Smooth muscle cell (in vitro differentiated cells): ENCODE data around the gene DUSP6. TPM values are rescaled to one million over a fixed set of nuclear protein-coding genes. Genes with fewer than 3 reads are reported as not detected.

Source experiments
- DNase-seq: peaks from one replicate; lab custom pipeline; 2025; ENCODE audit not compliant: unreplicated experiment; lab: John Stamatoyannopoulos, UW
- H2AFZ ChIP-seq: fragments of 200-600 bp; sonication (generic); 2 replicates; pipeline ENCODE4 v1.6.0; 2016; ENCODE audit warnings: antibody characterized with exemption, low read depth, mild to moderate bottlenecking
- H3F3A ChIP-seq: fragments of 200-600 bp; sonication (generic); 2 replicates; pipeline ENCODE4 v1.6.0; 2017; ENCODE audit warnings: antibody characterized with exemption, low read depth
- H3K27ac ChIP-seq: fragments of 200-600 bp; sonication (generic); 2 replicates; pipeline ENCODE4 v1.5.1; 2016; ENCODE audit warnings: low read depth, mild to moderate bottlenecking
- H3K27me3 ChIP-seq: fragments of 200-600 bp; sonication (generic); 2 replicates; pipeline ENCODE4 v1.6.1; 2016; ENCODE audit warnings: low read depth, mild to moderate bottlenecking
- H3K36me3 ChIP-seq: fragments of 200-600 bp; sonication (generic); 2 replicates; pipeline ENCODE4 v1.5.1; 2016; ENCODE audit warnings: low read depth
- H3K4me1 ChIP-seq: fragments of 200-600 bp; sonication (generic); 2 replicates; pipeline ENCODE4 v1.5.1; 2016; ENCODE audit warnings: low read depth
- H3K4me2 ChIP-seq: fragments of 200-600 bp; sonication (generic); 2 replicates; pipeline ENCODE4 v1.6.0; 2016; ENCODE audit warnings: mild to moderate bottlenecking
- H3K4me3 ChIP-seq: fragments of 200-600 bp; sonication (generic); 2 replicates; pipeline ENCODE4 v1.5.1; 2016; ENCODE audit warnings: mild to moderate bottlenecking
- H3K79me2 ChIP-seq: fragments of 200-600 bp; sonication (generic); 2 replicates; pipeline ENCODE4 v1.6.0; 2016; ENCODE audit warnings: low read depth, mild to moderate bottlenecking
- H3K9ac ChIP-seq: fragments of 200-600 bp; sonication (generic); 2 replicates; pipeline ENCODE4 v1.6.0; 2016; ENCODE audit warnings: low read depth
- H3K9me3 ChIP-seq: fragments of 200-600 bp; sonication (generic); replicated peaks from 2 replicates; pipeline ENCODE4 v1.5.1; 2016; ENCODE audit warnings: low read depth
- H4K20me1 ChIP-seq: fragments of 200-600 bp; sonication (generic); 2 replicates; pipeline ENCODE4 v1.6.0; 2016; ENCODE audit warnings: low read depth
- CTCF ChIP-seq: fragments of 200-600 bp; sonication (generic); IDR thresholded peaks from 2 replicates; pipeline ENCODE4 v1.5.1; 2017; ENCODE audit warnings: borderline replicate concordance, mild to moderate bottlenecking, antibody characterized with exemption; ENCODE audit not compliant: insufficient read depth, poor library complexity, severe bottlenecking
- WGBS: methylation state at CpG from one replicate; pipeline ENCODE4 v1.1.7; 2016; ENCODE audit warnings: low lambda C conversion rate; 5-methylcytosine and 5-hydroxymethylcytosine counted together
- polyA plus RNA-seq: library from polyadenylated mRNA; unstranded; fragments of >200 nt; fragmentation: Nextera tagmentation; extraction: Ambion mirVana; gene quantifications from 2 replicates; pipeline ENCODE4 v1.2.1, GENCODE V29; 2016
- total RNA-seq: library from RNA; depleted of rRNA; stranded (reverse); fragments of >200 nt; gene quantifications from 2 replicates; pipeline ENCODE4 v1.2.3, GENCODE V29; 2014

Gene DUSP6
- total and polyA plus RNA-seq, 2 experiments from 2014 or later, result 147 to 192 TPM

- 1% methylated on average over 51 of the region's 51 CpGs for WGBS
- Histone ChIP-seq H4K20me1 (peaks cover 57% of the 10 kb centered on the region), H3F3A (peaks cover 23% of the 10 kb centered on the region), H3K9ac (peak overlapping the region; percentile 82), H3K9me3 (no peaks in the 10 kb centered on the region), H3K27me3 (no peaks in the 10 kb centered on the region), H3K27ac (peak overlapping the region; percentile 97), H3K4me1 (peaks cover 62% of the 10 kb centered on the region), H3K79me2 (peaks cover 59% of the 10 kb centered on the region), H2AFZ (no peak overlapping the region), H3K4me2 (peak overlapping the region; percentile 93), H3K36me3 (no peaks in the 10 kb centered on the region), H3K4me3 (peak overlapping the region; percentile 87)
- TF ChIP-seq CTCF, result no peak
- DNase-seq, result no peak
Measured at GRCh38 chr12:89350630-89351488, 1.4 kb downstream of the DUSP6 start.

GRCh38 chr12:89350260-89350629, 2.1 kb downstream of the DUSP6 start:
- Histone ChIP-seq H3K4me2 (peak overlapping the region; percentile 93), H3K79me2 (peaks cover 53% of the 10 kb centered on the region), H3K36me3 (no peaks in the 10 kb centered on the region), H3K4me1 (peaks cover 62% of the 10 kb centered on the region), H3K9me3 (no peaks in the 10 kb centered on the region), H3K27ac (peak overlapping the region; percentile 97), H3K4me3 (peak overlapping the region; percentile 87), H2AFZ (no peak overlapping the region), H4K20me1 (peaks cover 55% of the 10 kb centered on the region), H3K27me3 (no peaks in the 10 kb centered on the region), H3K9ac (peak overlapping the region; percentile 82), H3F3A (peaks cover 23% of the 10 kb centered on the region)
- TF ChIP-seq CTCF, result no peak
- 7% methylated on average over 7 of the region's 7 CpGs for WGBS
- no peak for DNase-seq

DNA sequence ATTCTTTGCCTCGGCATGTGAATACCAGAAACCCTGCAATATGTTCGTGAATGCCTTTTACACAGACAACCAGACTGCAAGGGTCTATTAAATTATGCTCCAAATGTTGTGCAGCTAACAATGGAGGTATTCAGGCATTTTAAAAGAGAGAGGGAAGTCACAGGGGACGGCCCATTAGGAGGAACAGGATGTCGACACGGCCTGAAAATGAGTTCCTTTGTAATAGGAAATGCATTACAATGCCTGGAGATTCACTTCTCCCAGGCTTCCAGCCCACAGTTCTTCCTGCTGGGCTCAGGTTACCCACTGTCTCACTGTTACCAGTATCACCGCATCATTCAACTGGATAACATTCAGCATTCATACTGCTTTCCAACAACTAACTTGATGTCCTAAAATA, 2.5 kb downstream of the DUSP6 start:
- peaks cover 23% of the 10 kb centered on the region for H3F3A ChIP-seq
- peak overlapping the region; percentile 97 for H3K27ac ChIP-seq
- H3K36me3 ChIP-seq, result no peaks in the 10 kb centered on the region
- 9% methylated on average over 6 of the region's 6 CpGs for WGBS
- TF ChIP-seq CTCF, result no peak
- no peaks in the 10 kb centered on the region for H3K9me3 ChIP-seq
- peak overlapping the region; percentile 93 for H3K4me2 ChIP-seq
- H2AFZ ChIP-seq, result no peak overlapping the region
- H3K79me2 ChIP-seq, result peaks cover 51% of the 10 kb centered on the region
- peak overlapping the region; percentile 87 for H3K4me3 ChIP-seq
- no peak for DNase-seq
- H3K9ac ChIP-seq, result peak overlapping the region; percentile 82
- H4K20me1 ChIP-seq, result peaks cover 55% of the 10 kb centered on the region
- no peaks in the 10 kb centered on the region for H3K27me3 ChIP-seq
- H3K4me1 ChIP-seq, result peaks cover 58% of the 10 kb centered on the region
